ENCODE measurements around the gene ROGDI.

ROGDI gene

GRCh38 chr16:4755687-4756086, 46.7 kb downstream of the ROGDI start:
- Histone ChIP-seq H3K27ac (ENCODE audit: poor library complexity, severe bottlenecking) (no peak overlapping the region), H3K36me3 (ENCODE audit: low read depth) (peaks cover 58% of the 10 kb centered on the region), H3K4me1 (ENCODE audit: insufficient read depth, poor library complexity, severe bottlenecking) (no peaks in the 10 kb centered on the region), H3K9me3 (ENCODE audit: severe bottlenecking) (no peaks in the 10 kb centered on the region), H3K27me3 (ENCODE audit: insufficient read depth, poor library complexity, severe bottlenecking) (no peaks in the 10 kb centered on the region), H3K4me3 (ENCODE audit: severe bottlenecking) (no peak overlapping the region)
- no peak for DNase-seq (ENCODE audit: low spot score)
- TF ChIP-seq, protein P1, sequence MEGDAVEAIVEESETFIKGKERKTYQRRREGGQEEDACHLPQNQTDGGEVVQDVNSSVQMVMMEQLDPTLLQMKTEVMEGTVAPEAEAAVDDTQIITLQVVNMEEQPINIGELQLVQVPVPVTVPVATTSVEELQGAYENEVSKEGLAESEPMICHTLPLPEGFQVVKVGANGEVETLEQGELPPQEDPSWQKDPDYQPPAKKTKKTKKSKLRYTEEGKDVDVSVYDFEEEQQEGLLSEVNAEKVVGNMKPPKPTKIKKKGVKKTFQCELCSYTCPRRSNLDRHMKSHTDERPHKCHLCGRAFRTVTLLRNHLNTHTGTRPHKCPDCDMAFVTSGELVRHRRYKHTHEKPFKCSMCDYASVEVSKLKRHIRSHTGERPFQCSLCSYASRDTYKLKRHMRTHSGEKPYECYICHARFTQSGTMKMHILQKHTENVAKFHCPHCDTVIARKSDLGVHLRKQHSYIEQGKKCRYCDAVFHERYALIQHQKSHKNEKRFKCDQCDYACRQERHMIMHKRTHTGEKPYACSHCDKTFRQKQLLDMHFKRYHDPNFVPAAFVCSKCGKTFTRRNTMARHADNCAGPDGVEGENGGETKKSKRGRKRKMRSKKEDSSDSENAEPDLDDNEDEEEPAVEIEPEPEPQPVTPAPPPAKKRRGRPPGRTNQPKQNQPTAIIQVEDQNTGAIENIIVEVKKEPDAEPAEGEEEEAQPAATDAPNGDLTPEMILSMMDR (IDR thresholded peaks at IDR 0.05; ENCODE audit: poor library complexity, severe bottlenecking): no peak
- ATAC-seq (ENCODE audit: low read depth): no peak

- Histone ChIP-seq H3K36me3 (ENCODE audit: low read depth) (peaks cover 50% of the 10 kb centered on the region), H3K4me1 (ENCODE audit: insufficient read depth, poor library complexity, severe bottlenecking) (no peaks in the 10 kb centered on the region), H3K27me3 (ENCODE audit: insufficient read depth, poor library complexity, severe bottlenecking) (no peaks in the 10 kb centered on the region), H3K27ac (ENCODE audit: poor library complexity, severe bottlenecking) (no peak overlapping the region), H3K9me3 (ENCODE audit: severe bottlenecking) (no peaks in the 10 kb centered on the region), H3K4me3 (ENCODE audit: severe bottlenecking) (no peak overlapping the region)
- DNase-seq (ENCODE audit: low spot score): no peak
- no peak for ATAC-seq (ENCODE audit: low read depth)
- TF ChIP-seq, protein P1 (IDR thresholded peaks at IDR 0.05; ENCODE audit: poor library complexity, severe bottlenecking): no peak
Observed at GRCh38 chr16:4754865-4755264, 47.6 kb downstream of the ROGDI start.

DNA sequence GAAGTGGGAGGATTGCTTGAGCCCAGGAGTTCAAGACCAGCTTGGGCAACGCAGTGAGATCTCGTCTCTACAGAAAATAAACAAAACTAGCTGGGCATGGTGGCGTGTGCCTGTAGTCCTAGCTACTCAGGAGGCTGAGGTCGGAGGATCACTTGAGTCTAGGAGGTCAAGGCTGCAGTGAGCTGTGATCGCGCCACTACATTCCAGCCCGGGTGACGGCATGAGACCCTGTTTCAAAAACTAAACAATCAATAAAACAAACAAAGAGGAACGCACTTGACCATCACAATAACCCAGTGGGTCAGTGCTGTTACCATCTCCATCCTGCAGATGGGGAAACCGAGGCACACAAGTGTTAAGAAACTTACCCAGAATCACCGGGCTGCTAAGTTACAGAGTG, 49.2 kb downstream of the ROGDI start:
- H3K4me3 ChIP-seq (ENCODE audit: severe bottlenecking): no peak overlapping the region
- TF ChIP-seq, protein P1 (IDR thresholded peaks at IDR 0.05; ENCODE audit: poor library complexity, severe bottlenecking): no peak
- peaks cover 35% of the 10 kb centered on the region for H3K36me3 ChIP-seq (ENCODE audit: low read depth)
- H3K9me3 ChIP-seq (ENCODE audit: severe bottlenecking): no peaks in the 10 kb centered on the region
- no peaks in the 10 kb centered on the region for H3K27me3 ChIP-seq (ENCODE audit: insufficient read depth, poor library complexity, severe bottlenecking)
- DNase-seq (ENCODE audit: low spot score) (no peak), ATAC-seq (ENCODE audit: low read depth) (no peak)
- no peaks in the 10 kb centered on the region for H3K4me1 ChIP-seq (ENCODE audit: insufficient read depth, poor library complexity, severe bottlenecking)
- no peak overlapping the region for H3K27ac ChIP-seq (ENCODE audit: poor library complexity, severe bottlenecking)

GRCh38 chr16:4752351-4753100, 49.9 kb downstream of the ROGDI start:
- Histone ChIP-seq H3K36me3 (ENCODE audit: low read depth) (peaks cover 33% of the 10 kb centered on the region), H3K27me3 (ENCODE audit: insufficient read depth, poor library complexity, severe bottlenecking) (no peaks in the 10 kb centered on the region), H3K27ac (ENCODE audit: poor library complexity, severe bottlenecking) (no peak overlapping the region), H3K4me1 (ENCODE audit: insufficient read depth, poor library complexity, severe bottlenecking) (no peaks in the 10 kb centered on the region), H3K9me3 (ENCODE audit: severe bottlenecking) (no peaks in the 10 kb centered on the region), H3K4me3 (ENCODE audit: severe bottlenecking) (no peak overlapping the region)
- ATAC-seq (ENCODE audit: low read depth): no peak
- DNase-seq (ENCODE audit: low spot score): no peak
- TF ChIP-seq, protein P1 (IDR thresholded peaks at IDR 0.05; ENCODE audit: poor library complexity, severe bottlenecking): no peak

GRCh38 chr16:4750896-4751295, 51.5 kb downstream of the ROGDI start:
- H3K27ac ChIP-seq (ENCODE audit: poor library complexity, severe bottlenecking): no peak overlapping the region
- TF ChIP-seq, protein P1 (IDR thresholded peaks at IDR 0.05; ENCODE audit: poor library complexity, severe bottlenecking): no peak
- ATAC-seq (ENCODE audit: low read depth): no peak
- H3K4me1 ChIP-seq (ENCODE audit: insufficient read depth, poor library complexity, severe bottlenecking): no peaks in the 10 kb centered on the region
- H3K27me3 ChIP-seq (ENCODE audit: insufficient read depth, poor library complexity, severe bottlenecking): no peaks in the 10 kb centered on the region
- no peak for DNase-seq (ENCODE audit: low spot score)
- H3K9me3 ChIP-seq (ENCODE audit: severe bottlenecking): no peaks in the 10 kb centered on the region
- H3K4me3 ChIP-seq (ENCODE audit: severe bottlenecking): no peak overlapping the region
- peaks cover 27% of the 10 kb centered on the region for H3K36me3 ChIP-seq (ENCODE audit: low read depth)
